Putamen (tissue), 1 donor: ENCODE measurements around the gene MARS1.
"Not testable (repeated sequence)": the region's sequence is repeated elsewhere in the genome, so short reads cannot be mapped to it uniquely, and the experiment has no call there.

ENCODE experiments used
- DNase-seq: peaks from one replicate; pipeline ENCODE4 v3.0.0-alpha.2; 2016; ENCODE audit warnings: low spot score

Gene MARS1

DNA sequence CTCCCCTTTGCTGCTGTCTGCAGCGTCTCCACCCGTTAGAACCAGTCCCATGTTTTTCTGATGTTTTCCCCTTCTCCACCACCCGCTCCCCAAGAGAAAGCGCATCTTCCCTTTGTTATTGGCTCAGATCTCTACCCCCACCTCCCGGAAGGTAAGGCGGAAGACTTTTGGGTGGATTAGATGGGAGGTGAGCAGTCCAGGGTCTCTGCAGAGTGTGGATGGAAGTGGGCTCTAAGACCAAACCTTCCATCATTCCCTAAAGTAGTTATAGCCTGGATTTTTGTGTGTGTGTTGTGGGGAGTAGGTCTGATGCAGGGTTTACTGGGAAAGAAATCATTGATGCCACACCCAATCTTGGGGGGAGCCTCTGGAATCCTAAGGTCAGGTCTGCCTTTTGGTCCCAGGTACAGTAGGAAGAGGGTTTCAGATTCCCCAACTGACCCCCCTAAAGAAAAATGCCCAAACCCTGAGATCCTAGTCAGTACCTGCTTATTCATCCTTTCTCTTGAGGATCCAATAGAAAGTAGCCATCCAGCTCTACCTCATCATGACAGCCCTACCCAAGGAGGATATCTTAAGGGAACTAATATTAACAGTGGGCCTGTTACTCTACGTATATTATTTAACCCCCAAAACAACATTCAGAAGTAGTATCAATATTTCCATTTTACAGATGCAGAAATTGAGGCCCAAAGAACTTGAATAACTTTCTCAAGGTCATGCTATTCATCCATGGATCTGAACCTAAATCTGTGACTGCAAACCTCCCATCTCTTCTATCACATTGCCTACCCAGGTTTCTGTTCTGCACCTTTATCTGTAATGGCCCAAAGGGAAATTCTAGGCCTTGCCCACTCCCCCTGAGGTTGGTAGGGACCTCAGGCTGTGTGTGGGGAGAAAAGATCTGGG is 63.0 kb downstream of the MARS1 start:
- DNase-seq: no peak

GRCh38 chr12:57551637-57552305 is 63.9 kb downstream of the MARS1 start:
- DNase-seq: no peak

DNA sequence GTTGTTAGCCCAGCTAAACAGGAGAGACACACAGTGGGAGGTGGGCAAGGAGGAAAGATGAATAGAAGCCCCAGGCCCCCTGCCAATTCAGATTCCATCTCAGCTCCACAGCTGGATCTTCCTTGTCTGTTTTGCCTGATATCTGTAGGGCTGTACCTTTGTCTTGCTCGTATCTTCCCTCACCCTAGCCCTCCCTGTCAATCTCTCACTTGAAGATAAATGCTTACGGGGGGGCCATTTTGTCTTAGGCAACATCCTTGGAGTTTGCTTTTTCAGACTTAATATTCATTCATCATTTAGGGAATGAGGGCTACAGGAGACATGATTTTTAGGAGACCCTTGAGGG is 64.4 kb downstream of the MARS1 start:
- no peak for DNase-seq

- DNase-seq: no peak
These were observed 65.0 kb downstream of the MARS1 start for GRCh38 chr12:57552835-57553313.

DNA sequence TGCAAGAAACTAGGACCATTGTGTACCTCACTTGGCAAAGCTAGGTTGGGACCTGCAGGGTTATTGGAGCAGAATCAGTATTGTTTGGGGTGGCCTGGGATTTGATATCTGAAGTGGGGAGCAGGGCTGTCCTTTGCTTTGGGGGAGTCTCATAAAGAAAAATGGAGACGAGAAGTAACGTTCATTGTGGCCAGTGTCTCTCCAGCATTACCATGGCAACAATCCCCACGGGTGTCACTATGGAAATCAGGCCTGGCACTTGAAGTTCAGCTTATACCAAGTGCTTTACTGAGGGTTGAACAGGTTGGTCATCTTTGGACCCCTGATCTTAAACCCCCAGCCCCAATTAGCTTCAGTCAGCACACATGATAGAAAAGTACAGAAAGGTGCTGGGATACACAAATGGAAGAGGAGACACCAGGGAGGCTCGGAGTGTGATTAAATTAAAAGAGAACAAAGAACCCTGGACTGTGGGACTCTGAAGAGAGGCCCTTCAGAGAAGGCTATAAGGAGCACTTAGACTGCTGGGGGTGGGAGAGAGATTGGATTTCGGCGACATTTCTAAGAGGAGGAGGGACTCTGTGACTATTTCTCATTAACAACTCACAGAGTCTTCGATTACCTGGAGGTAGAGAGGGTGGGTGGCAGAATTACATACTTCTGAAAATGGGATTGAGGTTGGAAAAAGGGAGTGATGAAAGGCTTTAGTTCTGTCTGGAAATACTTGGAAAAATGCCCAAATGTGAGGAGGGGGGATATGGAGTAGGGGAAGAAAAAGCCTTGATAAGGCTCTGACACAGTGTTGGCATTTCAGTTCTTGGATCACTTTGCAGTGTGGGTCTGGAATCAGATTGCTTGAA is 65.7 kb downstream of the MARS1 start:
- no peak for DNase-seq

DNA sequence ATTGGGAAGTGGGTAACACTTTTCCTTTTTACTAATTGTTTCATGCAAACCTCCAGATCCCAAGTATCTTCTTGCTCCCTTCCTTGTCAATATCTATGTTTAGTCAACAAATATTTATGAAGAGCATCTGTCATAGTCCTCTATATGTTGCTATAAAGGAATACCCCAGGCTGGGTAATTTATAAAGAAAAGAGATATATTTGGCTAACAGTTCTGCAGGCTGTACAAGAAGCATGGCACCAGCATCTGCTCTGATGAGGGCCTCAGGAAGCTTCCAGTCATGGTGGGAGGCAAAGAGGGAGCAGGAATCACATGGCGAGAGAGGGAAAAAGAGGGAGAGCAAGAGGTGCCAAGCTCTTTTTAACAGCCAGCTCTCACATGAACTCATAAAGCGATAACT is 66.6 kb downstream of the MARS1 start:
- no peak for DNase-seq

DNA sequence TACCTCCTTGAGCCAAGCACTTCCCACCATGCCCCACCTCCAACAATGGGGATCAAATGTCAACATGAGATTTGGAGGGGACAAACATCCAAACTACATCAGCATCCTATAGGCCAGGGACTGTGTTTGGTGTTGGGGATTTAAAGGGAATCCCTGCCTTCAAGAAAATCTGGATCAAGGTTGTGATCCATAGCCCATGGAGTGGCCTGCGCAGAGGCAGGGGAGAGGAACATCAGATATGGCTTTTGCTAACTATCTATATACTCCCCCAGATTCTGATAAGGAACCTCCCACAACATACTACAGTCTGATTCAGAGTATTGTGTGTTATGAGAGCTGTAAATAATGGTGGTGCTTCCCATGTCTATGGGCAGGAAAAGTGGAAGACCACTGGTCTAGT is 67.0 kb downstream of the MARS1 start:
- no peak for DNase-seq

DNA sequence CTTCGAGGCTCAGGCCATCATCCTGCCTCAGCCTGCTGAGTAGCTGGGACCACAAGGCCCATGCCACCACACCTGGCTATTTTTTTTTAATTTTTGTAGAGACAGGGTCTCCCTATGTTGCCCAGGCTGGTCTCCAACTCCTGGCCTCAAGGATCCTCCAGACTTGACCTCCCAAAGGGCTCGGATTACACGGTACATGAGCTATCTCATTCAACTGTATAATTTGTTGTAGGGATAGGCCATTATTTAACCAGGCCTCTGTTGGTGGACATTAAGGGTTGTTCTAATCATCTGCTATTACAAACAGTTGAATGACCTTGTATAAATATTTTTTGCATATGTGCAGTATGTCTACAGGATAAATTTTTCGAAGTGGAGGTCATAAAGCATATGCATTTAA is 71.0 kb downstream of the MARS1 start:
- no peak for DNase-seq

DNA sequence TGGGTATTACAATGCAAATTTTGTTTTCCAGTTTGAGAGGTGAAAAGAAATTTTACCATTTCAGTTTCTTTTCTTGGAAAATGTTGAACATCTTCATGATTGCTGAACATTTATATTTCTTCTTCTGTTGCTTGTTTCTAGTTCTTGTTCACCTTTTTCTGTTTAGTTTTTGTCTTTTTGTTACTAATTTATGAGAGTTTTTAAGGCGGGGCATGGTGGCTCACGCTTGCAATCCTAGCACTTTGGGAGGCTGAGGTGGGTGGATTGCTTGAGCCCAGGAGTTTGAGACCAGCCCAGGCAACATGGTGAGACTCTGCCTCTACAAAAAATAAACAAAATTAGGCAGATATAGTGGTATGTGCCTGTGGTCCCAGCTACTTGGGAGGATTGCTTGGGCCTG is 72.6 kb downstream of the MARS1 start:
- DNase-seq: no peak

GRCh38 chr12:57561117-57561516 is 73.2 kb downstream of the MARS1 start:
- not testable (repeated sequence) for DNase-seq

DNA sequence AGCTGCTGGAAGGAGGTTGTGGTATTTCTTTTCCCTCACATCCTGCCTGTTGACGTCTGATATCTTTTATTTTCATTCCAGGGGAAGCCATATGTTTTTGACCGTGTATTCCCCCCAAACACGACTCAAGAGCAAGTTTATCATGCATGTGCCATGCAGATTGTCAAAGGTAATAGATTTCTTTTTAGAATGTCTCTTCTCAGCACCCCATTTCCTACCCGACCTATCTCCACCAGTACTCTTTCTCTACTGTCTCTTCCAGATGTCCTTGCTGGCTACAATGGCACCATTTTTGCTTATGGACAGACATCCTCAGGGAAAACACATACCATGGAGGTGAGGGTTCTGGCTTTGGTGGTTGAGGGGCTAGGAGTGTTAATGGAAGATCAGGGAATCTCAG is 75.5 kb downstream of the MARS1 start:
- DNase-seq: no peak

GRCh38 chr12:57564178-57564740 is 76.4 kb downstream of the MARS1 start:
- DNase-seq: no peak
